Right lobe of liver (tissue), 4 donors: Measurements from ENCODE around the gene TFF2.

ENCODE experiments used
- CTCF ChIP-seq, 4 donors: fragments of 200-600 bp in 3 of 4; fragments of 450-650 bp in 1 of 4; IDR thresholded peaks; one replicate each; pipeline versions ENCODE4 v1.5.1 to v1.8.0; 2016 to 2022; ENCODE audit warnings: antibody characterized with exemption in 4 of 4, mild to moderate bottlenecking in 2 of 4
- POLR2A ChIP-seq: fragments of 450-650 bp; IDR thresholded peaks from one replicate; pipeline ENCODE4 v1.6.1; 2017; ENCODE audit warnings: antibody characterized with exemption, mild to moderate bottlenecking
- donor health status: DM: no; HTN: no; CAD: no.
- donor health status: DM: no; HTN: no; CAD: no.
- donor health status: DM: no; HTN: yes; CAD: no.

- no peak for TF ChIP-seq CTCF (IDR thresholded peaks at IDR 0.05)
- TF ChIP-seq POLR2A = no peak
Measured at GRCh38 chr21:42319376-42319775, 31.4 kb downstream of the TFF2 start.
